Panc1 (cell line): ENCODE data around the gene STOX2. TPM values are rescaled to one million over a fixed set of nuclear protein-coding genes. Genes with fewer than 3 reads are reported as not detected.

Experiments
- ATAC-seq: fragments of 200-7000 bp; cut with Tn5 transposase; 2 replicates; pipeline ENCODE4 v1.9.1; 2020; ENCODE audit warnings: mild to moderate bottlenecking, moderate library complexity
- BruUV-seq: library from RNA; stranded (reverse); fragments of 400-500 nt; replicated peaks from 2 replicates; lab custom pipeline; 2021; lab: Mats Ljungman, UMichigan
- CTCF ChIA-PET: fragments of 300-600 bp; sonication (Branson Sonifier 250); formaldehyde crosslinking; loops from one replicate; lab custom pipeline; 2022; ENCODE audit warnings: antibody characterized with exemption; lab: Charles Lee
- POLR2A ChIA-PET: fragments of 300-600 bp; sonication (Branson Sonifier 250); formaldehyde crosslinking; loops from one replicate; lab custom pipeline; 2022; ENCODE audit warnings: antibody characterized with exemption; lab: Charles Lee
- DNase-seq: peaks from one replicate; pipeline ENCODE4 v3.0.0-alpha.2; 2010; ENCODE audit warnings: low read depth, low spot score
- H3K27ac ChIP-seq: 2 replicates; pipeline ENCODE4 v1.5.1; 2011; ENCODE audit warnings: mild to moderate bottlenecking, low read length, inconsistent platforms
- H3K27me3 ChIP-seq: fragments of 200-500 bp; sonication (Bioruptor generic); 2 replicates; pipeline ENCODE4 v1.6.0; 2014; ENCODE audit warnings: low read length, inconsistent platforms; ENCODE audit not compliant: control insufficient read depth, insufficient read depth
- H3K36me3 ChIP-seq: fragments of 200-500 bp; sonication (Bioruptor generic); 2 replicates; pipeline ENCODE4 v1.5.1; 2014; ENCODE audit warnings: inconsistent platforms, mild to moderate bottlenecking, low read length, moderate library complexity; ENCODE audit not compliant: control insufficient read depth, insufficient read depth
- H3K4me1 ChIP-seq: 2 replicates; pipeline ENCODE4 v1.5.1; 2011; ENCODE audit warnings: inconsistent platforms, mild to moderate bottlenecking, low read length, moderate library complexity; ENCODE audit not compliant: control insufficient read depth, insufficient read depth
- H3K4me3 ChIP-seq, 2 experiments: 2 replicates each; pipeline ENCODE4 v1.5.1; 2011 to 2012; ENCODE audit warnings: low read depth in 2 of 2, low read length in 2 of 2, mild to moderate bottlenecking in 2 of 2, inconsistent platforms in 1 of 2, moderate library complexity in 1 of 2
- H3K9me3 ChIP-seq: fragments of 200-500 bp; sonication (Bioruptor generic); 2 replicates; pipeline ENCODE4 v1.5.1; 2014; ENCODE audit warnings: low read depth, mild to moderate bottlenecking, inconsistent platforms, low read length, moderate library complexity; ENCODE audit not compliant: control insufficient read depth, insufficient read depth
- CTCF ChIP-seq: fragments of 450-650 bp; IDR thresholded peaks from 2 replicates; pipeline ENCODE4 v1.5.1; 2017; ENCODE audit warnings: mild to moderate bottlenecking
- POLR2AphosphoS5 ChIP-seq: IDR thresholded peaks from 2 replicates; pipeline ENCODE4 v1.6.1; 2012; ENCODE audit warnings: mild to moderate bottlenecking, low read depth, low read length, moderate library complexity
- REST ChIP-seq, 2 experiments: IDR thresholded peaks; 2 replicates each; pipeline ENCODE4 v1.6.1; 2011 to 2012; ENCODE audit warnings: low read depth in 2 of 2, control low read depth in 1 of 2, low read length in 1 of 2, mild to moderate bottlenecking in 1 of 2, moderate library complexity in 1 of 2; ENCODE audit not compliant: insufficient read depth in 1 of 2
- SIN3A ChIP-seq: IDR thresholded peaks from 2 replicates; pipeline ENCODE4 v1.6.1; 2012; ENCODE audit warnings: low read depth, mild to moderate bottlenecking, low read length, moderate library complexity, borderline replicate concordance; ENCODE audit not compliant: insufficient read depth
- TCF7L2 ChIP-seq: IDR thresholded peaks from 2 replicates; pipeline ENCODE4 v1.6.1; 2011; ENCODE audit warnings: mild to moderate bottlenecking, low read depth, low read length, inconsistent platforms
- in situ Hi-C: cut with HindIII; loops from 2 replicates; pipeline ENCODE4 v1.10.0; 2016; ENCODE audit warnings: low sequenced_read_pairs, low pct_unique_long_range_greater_than_20kb
- intact Hi-C: fragments of 100-400 bp; cut with micrococcal nuclease; formaldehyde crosslinking; loops from one replicate; pipeline ENCODE4 v1.10.0; 2022; ENCODE audit not compliant: unreplicated experiment
- total RNA-seq: library from RNA; stranded (reverse); gene quantifications from one replicate; pipeline ENCODE4 v1.2.1, GENCODE V29; 2021; ENCODE audit not compliant: unreplicated experiment

STOX2 gene
- total RNA-seq, 1 experiment from 2014 or later = 10.6 TPM

- CTCF ChIA-PET = no interaction called here
- TF ChIP-seq POLR2AphosphoS5 = no peak
- no peak for TF ChIP-seq CTCF
- TF ChIP-seq REST (IDR thresholded peaks at IDR 0.05; ENCODE audit: insufficient read depth in 1 of 2, low read depth in 2 of 2, low read length in 1 of 2) = no peak
- no peak for TF ChIP-seq SIN3A
- TF ChIP-seq TCF7L2 = no peak
- no peaks in the 10 kb centered on the region for H3K4me1 ChIP-seq
- no peaks in the 10 kb centered on the region for H3K27me3 ChIP-seq
- H3K9me3 ChIP-seq = no peaks in the 10 kb centered on the region
- POLR2A ChIA-PET = no interaction called here
- H3K27ac ChIP-seq = no peak overlapping the region
- ATAC-seq = no peak
- no peaks in the 10 kb centered on the region for H3K36me3 ChIP-seq
- in situ Hi-C loops = no loop called here
- H3K4me3 ChIP-seq = no peak overlapping the region
- intact Hi-C loops = no loop called here
- no TSS peak for BruUV-seq
- DNase-seq = no peak
These were observed 154.0 kb downstream of the STOX2 start for GRCh38 chr4:184059099-184059498.

- DNase-seq = no peak
- Histone ChIP-seq H3K9me3 (no peaks in the 10 kb centered on the region), H3K27me3 (no peaks in the 10 kb centered on the region), H3K4me1 (no peaks in the 10 kb centered on the region), H3K36me3 (no peaks in the 10 kb centered on the region), H3K4me3 (no peak overlapping the region), H3K27ac (no peak overlapping the region)
- intact Hi-C loops = no loop called here
- in situ Hi-C loops = no loop called here
- no peak for TF ChIP-seq CTCF
- no peak for TF ChIP-seq TCF7L2
- no peak for TF ChIP-seq SIN3A
- TF ChIP-seq POLR2AphosphoS5 = no peak
- TF ChIP-seq REST (IDR thresholded peaks at IDR 0.05; ENCODE audit: insufficient read depth in 1 of 2, low read depth in 2 of 2, low read length in 1 of 2) = no peak
- no TSS peak for BruUV-seq
- ATAC-seq = no peak
- CTCF ChIA-PET = interaction anchor here (0.6 kb wide), 1 partner anchor 12 kb away, joined by 3 read pairs; no protein-coding TSS in a partner anchor
- POLR2A ChIA-PET = no interaction called here
These were observed 156.5 kb downstream of the STOX2 start for GRCh38 chr4:184061582-184061981.
